GM11168 (cell line): ENCODE data around the gene CLUH.
"Not testable (repeated sequence)": the region's sequence is repeated elsewhere in the genome, so short reads cannot be mapped to it uniquely, and the experiment has no call there.

Experiments used
- in situ Hi-C: fragments of 300-500 bp; cut with MboI; formaldehyde crosslinking; loops from one replicate; pipeline ENCODE4 v1.12.0; 2022; ENCODE audit warnings: low sequenced_read_pairs; ENCODE audit not compliant: unreplicated experiment

Gene CLUH

GRCh38 chr17:2704031-2704889, 7.3 kb downstream of the CLUH start:
- in situ Hi-C loops: no loop called here

- in situ Hi-C loops: no loop called here
These were observed 8.0 kb downstream of the CLUH start for GRCh38 chr17:2703606-2704005.

- in situ Hi-C loops: no loop called here
These were observed 8.4 kb downstream of the CLUH start for GRCh38 chr17:2703181-2703580.

- in situ Hi-C loops: no loop called here
These were observed 9.4 kb downstream of the CLUH start for GRCh38 chr17:2701996-2702741.

- in situ Hi-C loops: no loop called here
These were observed 10.2 kb downstream of the CLUH start for GRCh38 chr17:2701161-2701995.

GRCh38 chr17:2700491-2701141, 10.9 kb downstream of the CLUH start:
- in situ Hi-C loops: no loop called here

GRCh38 chr17:2700030-2700490, 11.5 kb downstream of the CLUH start:
- in situ Hi-C loops: no loop called here

- in situ Hi-C loops: not testable (repeated sequence)
These were observed 12.3 kb downstream of the CLUH start for GRCh38 chr17:2699216-2699805.

- in situ Hi-C loops: no loop called here
These were observed 13.9 kb downstream of the CLUH start for GRCh38 chr17:2697611-2698162.

- in situ Hi-C loops: no loop called here
These were observed 15.4 kb downstream of the CLUH start for GRCh38 chr17:2695961-2696760.

GRCh38 chr17:2695243-2695960, 16.2 kb downstream of the CLUH start:
- in situ Hi-C loops: no loop called here

- in situ Hi-C loops: no loop called here
These were observed 17.0 kb downstream of the CLUH start for GRCh38 chr17:2694381-2695242.

- in situ Hi-C loops: no loop called here
These were observed 17.8 kb downstream of the CLUH start for GRCh38 chr17:2693561-2694380.

GRCh38 chr17:2692781-2693135, 18.8 kb downstream of the CLUH start:
- in situ Hi-C loops: no loop called here

- in situ Hi-C loops: no loop called here
These were observed 19.4 kb downstream of the CLUH start for GRCh38 chr17:2691965-2692780.
